C4-2B (cell line): ENCODE data around the gene LRP2.

Source experiments
- H3K27ac ChIP-seq: fragments of 450-650 bp; 2 replicates; pipeline ENCODE4 v1.5.1; 2017
- ZFX ChIP-seq: fragments of 450-650 bp; IDR thresholded peaks from 2 replicates; pipeline ENCODE4 v1.6.1; 2017
- TF ChIP-seq, protein P1 (sequence below): fragments of 450-650 bp; conservative IDR thresholded peaks from 2 replicates; pipeline ENCODE4 v1.5.1; 2017; ENCODE audit warnings: mild to moderate bottlenecking

LRP2 gene

DNA sequence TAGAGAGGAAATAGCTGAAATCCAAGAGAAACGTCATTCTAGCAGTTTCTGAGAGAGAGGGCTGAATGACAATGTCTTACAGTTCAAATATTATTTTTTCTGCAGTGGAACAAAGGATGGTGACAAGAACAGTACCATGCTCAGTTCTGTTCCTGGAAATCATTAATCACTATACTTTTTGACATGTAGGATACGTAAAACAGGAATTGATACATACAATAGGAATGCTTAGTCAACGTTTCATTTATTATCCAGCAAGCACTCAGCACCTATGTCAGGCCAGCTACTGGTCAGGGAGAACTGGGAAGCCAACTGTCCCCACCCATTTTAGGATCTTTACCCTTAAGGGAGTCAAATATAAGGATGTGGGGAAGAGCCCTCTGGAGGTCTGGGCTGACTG lies 178.3 kb downstream of the LRP2 start:
- TF ChIP-seq, protein P1, sequence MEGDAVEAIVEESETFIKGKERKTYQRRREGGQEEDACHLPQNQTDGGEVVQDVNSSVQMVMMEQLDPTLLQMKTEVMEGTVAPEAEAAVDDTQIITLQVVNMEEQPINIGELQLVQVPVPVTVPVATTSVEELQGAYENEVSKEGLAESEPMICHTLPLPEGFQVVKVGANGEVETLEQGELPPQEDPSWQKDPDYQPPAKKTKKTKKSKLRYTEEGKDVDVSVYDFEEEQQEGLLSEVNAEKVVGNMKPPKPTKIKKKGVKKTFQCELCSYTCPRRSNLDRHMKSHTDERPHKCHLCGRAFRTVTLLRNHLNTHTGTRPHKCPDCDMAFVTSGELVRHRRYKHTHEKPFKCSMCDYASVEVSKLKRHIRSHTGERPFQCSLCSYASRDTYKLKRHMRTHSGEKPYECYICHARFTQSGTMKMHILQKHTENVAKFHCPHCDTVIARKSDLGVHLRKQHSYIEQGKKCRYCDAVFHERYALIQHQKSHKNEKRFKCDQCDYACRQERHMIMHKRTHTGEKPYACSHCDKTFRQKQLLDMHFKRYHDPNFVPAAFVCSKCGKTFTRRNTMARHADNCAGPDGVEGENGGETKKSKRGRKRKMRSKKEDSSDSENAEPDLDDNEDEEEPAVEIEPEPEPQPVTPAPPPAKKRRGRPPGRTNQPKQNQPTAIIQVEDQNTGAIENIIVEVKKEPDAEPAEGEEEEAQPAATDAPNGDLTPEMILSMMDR: no peak
- no peak for TF ChIP-seq ZFX
- H3K27ac ChIP-seq: no peak overlapping the region

DNA sequence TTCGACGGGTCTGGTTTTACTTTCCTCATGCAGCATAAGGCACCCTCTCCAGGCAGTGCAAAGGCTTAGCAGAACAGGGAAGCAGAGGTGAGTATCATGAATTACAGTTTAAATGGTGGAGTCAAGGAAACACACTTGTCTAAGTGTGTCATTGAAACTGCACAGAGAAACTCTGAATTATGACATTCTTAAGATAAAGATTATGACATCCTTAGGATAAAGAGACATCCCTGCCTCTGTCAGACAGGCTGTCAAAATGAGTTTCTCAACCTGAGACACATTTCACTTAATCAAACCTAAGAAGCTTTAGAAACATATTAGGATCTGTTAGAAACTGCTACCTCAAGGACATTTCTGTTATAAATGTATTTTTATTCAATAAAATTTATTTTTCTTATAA lies 179.8 kb downstream of the LRP2 start:
- TF ChIP-seq ZFX: no peak
- TF ChIP-seq, protein P1: no peak
- no peak overlapping the region for H3K27ac ChIP-seq

- H3K27ac ChIP-seq: no peak overlapping the region
- no peak for TF ChIP-seq ZFX
These were observed 183.4 kb downstream of the LRP2 start for GRCh38 chr2:169178804-169179390.

GRCh38 chr2:169178364-169178763 lies 184.0 kb downstream of the LRP2 start:
- no peak overlapping the region for H3K27ac ChIP-seq
- TF ChIP-seq, protein P1: no peak

GRCh38 chr2:169175112-169175511 lies 187.2 kb downstream of the LRP2 start:
- TF ChIP-seq, protein P1: no peak
- no peak for TF ChIP-seq ZFX
- no peak overlapping the region for H3K27ac ChIP-seq

DNA sequence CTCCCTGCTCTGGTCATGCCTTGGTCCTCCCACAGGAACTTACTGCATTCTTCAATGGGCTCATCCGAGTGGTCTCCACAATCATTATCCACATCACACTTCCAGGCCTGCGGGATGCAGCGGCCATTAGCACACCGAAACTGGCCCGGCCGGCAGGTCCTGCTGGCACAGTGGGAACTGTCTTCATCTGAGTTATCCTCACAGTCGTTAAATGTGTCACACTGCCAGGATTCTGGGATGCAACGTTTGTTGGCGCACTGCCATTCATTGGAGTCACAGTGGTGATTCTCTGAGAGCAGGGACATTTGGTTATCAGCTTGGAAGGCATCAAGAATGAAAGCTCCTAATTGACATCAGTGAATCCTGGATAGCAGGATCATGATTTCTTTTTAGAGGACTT lies 188.5 kb downstream of the LRP2 start:
- TF ChIP-seq ZFX: no peak
- TF ChIP-seq, protein P1: no peak
- H3K27ac ChIP-seq: no peak overlapping the region

- TF ChIP-seq, protein P1: no peak
- TF ChIP-seq ZFX: no peak
- H3K27ac ChIP-seq: no peak overlapping the region
These were observed 189.4 kb downstream of the LRP2 start for GRCh38 chr2:169172914-169173313.

DNA sequence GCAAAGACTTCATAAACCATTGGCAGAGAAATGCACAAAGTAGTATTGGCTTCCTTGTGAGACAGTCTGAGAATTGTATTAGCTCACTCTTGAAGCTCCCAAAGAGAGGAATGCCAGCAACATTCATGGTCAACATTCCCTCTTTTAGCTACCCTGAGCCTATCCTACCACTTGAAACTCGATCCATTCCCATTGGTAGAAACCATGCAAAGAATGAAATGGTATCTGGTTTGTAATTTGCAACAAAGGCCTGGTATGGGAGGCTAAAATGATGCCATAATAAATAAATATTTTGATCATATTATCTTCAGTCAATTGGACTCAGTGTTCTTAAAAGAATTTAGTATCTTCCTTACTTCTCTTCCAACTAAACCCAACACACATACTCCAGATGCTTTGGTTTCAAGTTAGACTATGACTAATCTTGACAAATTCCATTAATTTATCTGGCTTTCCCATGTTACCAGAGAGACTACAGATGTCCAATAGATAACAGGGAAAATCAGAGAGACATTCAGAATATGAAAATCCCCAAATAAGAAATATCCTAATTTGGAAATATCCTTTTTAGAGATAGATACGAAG lies 190.1 kb downstream of the LRP2 start:
- H3K27ac ChIP-seq: no peak overlapping the region
- TF ChIP-seq ZFX: no peak
- TF ChIP-seq, protein P1: no peak
